Small intestine (tissue), 7 donors: Measurements from ENCODE around the gene FIGN. TPM values are rescaled to one million over a fixed set of nuclear protein-coding genes. Genes with fewer than 3 reads are reported as not detected.

Source experiments
- DNase-seq, 2 donors: peaks; one replicate each; pipeline versions ENCODE4 v3.0.0 to v3.0.0-alpha.2; 2013
- FAIRE-seq: peaks from 2 replicates; lab custom pipeline; 2012; peaks lifted over from hg19 to GRCh38; lab: Jason Lieb, UNC
- H3K27ac ChIP-seq, 3 donors: one replicate each; pipeline ENCODE4 v1.5.1; 2013; ENCODE audit warnings: low read length in 2 of 3, mild to moderate bottlenecking in 2 of 3, control low read depth in 1 of 3, inconsistent platforms in 1 of 3, low read depth in 1 of 3, moderate library complexity in 1 of 3
- H3K27me3 ChIP-seq, 3 donors: one replicate each; pipeline ENCODE4 v1.6.1; 2013; ENCODE audit warnings: low read length in 3 of 3, inconsistent platforms in 1 of 3; ENCODE audit not compliant: control insufficient read depth in 3 of 3, insufficient read depth in 3 of 3
- H3K36me3 ChIP-seq, 3 donors: one replicate each; pipeline ENCODE4 v1.6.1; 2013; ENCODE audit warnings: low read length in 3 of 3, inconsistent platforms in 1 of 3, low read depth in 1 of 3, mild to moderate bottlenecking in 1 of 3, moderate library complexity in 1 of 3; ENCODE audit not compliant: control insufficient read depth in 3 of 3, insufficient read depth in 2 of 3
- H3K4me1 ChIP-seq, 3 donors: one replicate each; pipeline ENCODE4 v1.6.1; 2013; ENCODE audit warnings: low read length in 2 of 3, inconsistent platforms in 1 of 3, low read depth in 1 of 3, mild to moderate bottlenecking in 1 of 3, moderate library complexity in 1 of 3; ENCODE audit not compliant: control insufficient read depth in 3 of 3, insufficient read depth in 2 of 3
- H3K4me3 ChIP-seq, 3 donors: one replicate each; pipeline ENCODE4 v1.5.1; 2013; ENCODE audit warnings: low read length in 3 of 3, control low read depth in 1 of 3, inconsistent platforms in 1 of 3, low read depth in 1 of 3, mild to moderate bottlenecking in 1 of 3, moderate library complexity in 1 of 3
- H3K9me3 ChIP-seq, 2 donors: one replicate each; pipeline ENCODE4 v1.6.1; 2013; ENCODE audit warnings: low read depth in 1 of 2, low read length in 1 of 2; ENCODE audit not compliant: control insufficient read depth in 2 of 2, insufficient read depth in 1 of 2
- WGBS, 3 donors: extraction: QIAGEN DNeasy Blood & Tissue Kit; methylation state at CpG; one replicate each; pipeline ENCODE4 v1.1.7; 2013; 5-methylcytosine and 5-hydroxymethylcytosine counted together
- polyA plus RNA-seq, 4 donors: library from polyadenylated mRNA; stranded (reverse) in 3 of 4; unstranded in 1 of 4; fragments of 200-250 nt in 3 of 4; fragments of 120-200 nt in 1 of 4; gene quantifications; one replicate each; pipeline versions ENCODE4 v1.2.1 to v1.2.3, GENCODE V29; 2013
- donor health status: healthy with polysubstance abuse.
- donor health status: control.
- donor health status: control.
- donor health status: Bipolar disorder and iron deficiency.
- donor health status: healthy.

Gene FIGN
- polyA plus RNA-seq, 4 donors: 0.27 to 1.0 (median 0.64) TPM; not detected in 1

GRCh38 chr2:163551616-163552373, 184.0 kb downstream of the FIGN start:
- Histone ChIP-seq H3K27ac (no peak overlapping the region), H3K27me3 (no peaks in the 10 kb centered on the region), H3K9me3 (no peaks in the 10 kb centered on the region), H3K36me3 (no peaks in the 10 kb centered on the region), H3K4me3 (no peak overlapping the region), H3K4me1 (no peaks in the 10 kb centered on the region)
- FAIRE-seq (no peak), DNase-seq (no peak)
- 70 to 82% (median 74%) methylated on average over 3 of the region's 3 CpGs for WGBS, 3 donors

- no peak overlapping the region for H3K27ac ChIP-seq
- no peaks in the 10 kb centered on the region for H3K27me3 ChIP-seq
- no peak for FAIRE-seq
- no peaks in the 10 kb centered on the region for H3K4me1 ChIP-seq
- DNase-seq: no peak
- H3K9me3 ChIP-seq: no peaks in the 10 kb centered on the region
- no peak overlapping the region for H3K4me3 ChIP-seq
- 78 to 90% (median 84%) methylated on average over 3 of the region's 3 CpGs for WGBS, 3 donors
- H3K36me3 ChIP-seq: no peaks in the 10 kb centered on the region
Observed at GRCh38 chr2:163548970-163549369, 186.8 kb downstream of the FIGN start.
